HG02623 (cell line): ENCODE measurements around the gene DSE.

ENCODE experiments used
- ATAC-seq: cut with Tn5 transposase; IDR thresholded peaks from one replicate; pipeline ENCODE4 v1.9.1; 2021; ENCODE audit warnings: moderate library complexity; ENCODE audit not compliant: unreplicated experiment

DSE gene

GRCh38 chr6:116468293-116468692 is 97.5 kb downstream of the DSE start:
- ATAC-seq = no peak

DNA sequence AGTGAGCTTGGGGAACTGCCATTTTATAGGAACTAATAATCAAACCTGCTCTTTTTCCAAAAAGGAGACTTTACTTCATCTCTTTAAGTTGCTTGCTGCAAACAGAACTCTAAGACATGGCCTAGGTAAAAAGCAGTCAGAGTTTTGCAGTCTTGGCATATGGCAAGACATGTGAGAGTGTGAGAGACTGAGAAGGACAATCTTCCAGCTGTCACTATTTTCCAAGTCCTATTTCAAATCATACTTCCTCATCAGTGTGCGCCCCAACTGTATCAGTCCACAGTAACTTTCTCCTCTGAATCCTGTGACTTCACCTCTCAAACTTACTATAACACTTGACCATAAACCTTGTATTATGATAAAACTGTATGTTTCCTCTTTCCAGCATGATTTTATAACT is 100.8 kb downstream of the DSE start:
- ATAC-seq = no peak

DNA sequence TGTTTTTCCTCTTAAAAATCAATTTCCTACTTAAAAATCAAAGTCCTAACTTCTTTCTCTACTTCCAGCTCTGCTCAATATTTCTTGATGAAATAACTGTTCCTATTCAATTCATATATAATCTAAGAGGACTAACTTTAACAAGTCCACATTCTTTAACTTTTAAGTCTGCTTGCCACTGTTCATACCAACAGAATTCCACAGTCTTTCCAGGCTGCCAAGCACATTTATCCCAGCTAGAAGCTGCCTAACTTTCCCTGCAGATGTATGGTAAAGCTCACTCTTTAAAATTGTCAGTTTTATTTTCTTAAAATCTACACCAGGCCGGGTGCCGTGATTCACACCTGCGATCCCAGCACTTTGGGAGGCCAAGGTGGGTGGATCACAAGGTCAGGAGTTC is 102.0 kb downstream of the DSE start:
- ATAC-seq = no peak

- no peak for ATAC-seq
Measured at GRCh38 chr6:116475141-116475540, 104.4 kb downstream of the DSE start.

DNA sequence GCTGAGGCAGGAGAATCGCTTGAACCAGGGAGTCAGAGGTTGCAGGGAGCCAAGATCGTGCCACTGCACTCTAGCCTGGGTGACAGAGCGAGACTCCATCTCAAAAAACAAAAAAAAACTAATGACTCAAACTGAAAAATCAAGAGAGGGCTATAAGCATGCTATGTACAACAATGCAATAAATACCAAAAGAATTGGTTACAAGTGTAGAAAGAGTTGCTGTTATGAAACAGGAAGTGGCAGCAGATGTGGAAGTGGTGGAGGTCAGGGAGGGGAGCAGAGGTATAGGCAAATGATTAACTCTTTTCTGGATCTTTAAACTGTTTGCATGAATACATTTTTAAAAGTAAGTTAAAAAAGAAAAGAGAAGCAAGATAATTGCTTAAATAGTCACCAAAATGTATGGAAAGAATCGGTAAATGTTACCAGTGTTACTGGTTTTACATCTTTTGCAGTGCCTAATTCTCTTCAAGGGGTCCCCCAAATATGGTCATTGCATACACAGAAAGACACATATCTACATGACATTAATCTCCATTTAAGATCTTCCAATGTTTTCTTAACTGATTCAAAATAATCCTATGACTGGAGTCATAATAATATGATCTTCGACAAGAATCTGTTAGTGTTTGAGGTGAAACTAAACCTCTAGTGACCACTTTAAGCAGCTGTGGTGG is 105.4 kb downstream of the DSE start:
- peak; percentile 100 for ATAC-seq

DNA sequence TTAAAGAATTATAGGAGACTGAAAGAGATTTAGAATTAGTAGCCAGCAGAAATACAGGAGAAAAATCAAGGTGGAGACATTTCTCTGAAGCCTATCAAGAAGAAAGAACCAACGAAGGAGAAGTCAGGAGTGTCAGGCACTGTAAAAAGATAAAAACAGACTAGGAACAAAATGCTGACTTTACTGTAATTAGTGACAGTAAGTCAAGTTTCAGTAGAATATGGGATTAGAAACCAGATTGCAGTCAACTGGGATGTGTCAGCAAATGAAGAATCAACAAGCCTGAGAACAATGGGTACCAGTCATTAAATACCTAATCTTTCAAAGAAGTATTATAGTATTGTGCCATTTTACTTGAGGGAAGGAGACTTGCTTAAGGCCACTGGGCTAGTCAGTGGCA is 112.0 kb downstream of the DSE start:
- no peak for ATAC-seq

DNA sequence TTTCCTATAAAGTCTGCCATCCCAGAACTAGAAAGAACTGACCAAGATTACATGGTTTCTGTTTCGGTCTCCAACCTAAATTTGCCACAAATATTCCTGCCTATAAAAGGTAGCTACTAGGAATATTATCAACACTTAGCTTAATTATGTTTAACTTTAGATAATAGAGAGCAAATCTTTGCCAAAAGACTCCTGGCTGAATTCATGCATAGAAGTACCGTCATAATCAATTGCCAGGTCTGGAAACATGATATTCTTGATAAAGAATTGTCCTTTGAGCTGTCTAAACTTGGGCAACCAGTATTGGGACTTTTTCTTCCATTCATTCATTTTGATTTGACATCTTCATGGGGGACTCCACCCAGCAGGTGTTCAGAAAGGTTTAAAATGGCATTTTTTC is 112.9 kb downstream of the DSE start:
- ATAC-seq = no peak

- ATAC-seq = no peak
Measured at GRCh38 chr6:116485559-116486184, 114.9 kb downstream of the DSE start.

- ATAC-seq = no peak
Measured at GRCh38 chr6:116491610-116492330, 121.0 kb downstream of the DSE start.

- ATAC-seq = no peak
Measured at GRCh38 chr6:116492331-116493067, 121.8 kb downstream of the DSE start.
